GM23338 (cell line): ENCODE data around the gene CNNM4.

Experiments
- CREB1 ChIP-seq: fragments of 250-450 bp; sonication (Bioruptor Pico); IDR thresholded peaks from 2 replicates; pipeline ENCODE4 v1.5.0; 2020; ENCODE audit warnings: low read depth, mild to moderate bottlenecking, moderate library complexity
- CTCF ChIP-seq, 2 experiments: fragments of 200-600 bp in 1 of 2; sonication (generic) in 1 of 2; conservative IDR thresholded peaks; 2 replicates each; pipeline versions ENCODE4 v1.5.1 to v1.6.1; 2016 to 2017; ENCODE audit warnings: antibody characterized with exemption in 2 of 2, low read depth in 2 of 2, mild to moderate bottlenecking in 2 of 2, moderate library complexity in 1 of 2
- EZH2 ChIP-seq: fragments of 200-600 bp; sonication (generic); IDR thresholded peaks from one replicate; pipeline ENCODE4 v1.8.0; 2017; ENCODE audit warnings: antibody characterized with exemption, mild to moderate bottlenecking, low read depth; ENCODE audit not compliant: unreplicated experiment
- EZH2phosphoT487 ChIP-seq: fragments of 200-600 bp; sonication (generic); IDR thresholded peaks from one replicate; pipeline ENCODE4 v1.8.1; 2018; ENCODE audit warnings: antibody characterized with exemption; ENCODE audit not compliant: unreplicated experiment
- JUNB ChIP-seq: IDR thresholded peaks from one replicate; pipeline ENCODE4 v1.6.1; 2016; ENCODE audit warnings: antibody characterized with exemption; ENCODE audit not compliant: unreplicated experiment
- POLR2AphosphoS5 ChIP-seq: IDR thresholded peaks from 2 replicates; pipeline ENCODE4 v1.6.1; 2016; ENCODE audit warnings: antibody characterized with exemption, low read depth
- REST ChIP-seq: IDR thresholded peaks from one replicate; pipeline ENCODE4 v1.6.1; 2018; ENCODE audit warnings: antibody characterized with exemption; ENCODE audit not compliant: unreplicated experiment
- ZNF114 ChIP-seq: fragments of 250-450 bp; sonication (Bioruptor Pico); IDR thresholded peaks from 2 replicates; pipeline ENCODE4 v1.5.0; 2020; ENCODE audit warnings: mild to moderate bottlenecking, moderate library complexity
- ZNF331 ChIP-seq: fragments of 250-450 bp; sonication (Bioruptor Pico); IDR thresholded peaks from 2 replicates; pipeline ENCODE4 v1.5.0; 2020; ENCODE audit warnings: low read depth, mild to moderate bottlenecking, moderate library complexity
- ZNF462 ChIP-seq: fragments of 250-450 bp; sonication (Bioruptor Pico); IDR thresholded peaks from 2 replicates; pipeline ENCODE4 v1.5.0; 2020; ENCODE audit warnings: mild to moderate bottlenecking, moderate library complexity

GRCh38 chr2:96795076-96795475, 34.4 kb downstream of the CNNM4 start:
- TF ChIP-seq CTCF (conservative IDR thresholded peaks at IDR 0.05; ENCODE audit: low read depth in 2 of 2) (no peak), ZNF462 (CRISPR knock-in tag) (no peak), CREB1 (CRISPR knock-in tag) (no peak), ZNF331 (CRISPR knock-in tag) (no peak), EZH2 (no peak), REST (no peak), POLR2AphosphoS5 (no peak), EZH2phosphoT487 (no peak), JUNB (no peak), ZNF114 (no peak)
